Transverse colon (tissue), 4 donors: ENCODE results near the gene GDF7.

Experiments
- CTCF ChIP-seq, 5 experiments: fragments of 200-600 bp in 3 of 5; fragments of 450-650 bp in 2 of 5; sonication (generic) in 3 of 5; IDR thresholded peaks; 1 replicate in 2 of 5; 2 replicates in 3 of 5; pipeline ENCODE4 v1.5.1; 2016 to 2017; ENCODE audit warnings: antibody characterized with exemption in 5 of 5, inconsistent platforms in 3 of 5, mild to moderate bottlenecking in 2 of 5, moderate library complexity in 1 of 5
- POLR2A ChIP-seq: fragments of 450-650 bp; IDR thresholded peaks from one replicate; pipeline ENCODE4 v1.6.1; 2016; ENCODE audit warnings: antibody characterized with exemption, mild to moderate bottlenecking, moderate library complexity
- POLR2AphosphoS5 ChIP-seq, 3 donors: sonication (generic); formaldehyde crosslinking; IDR thresholded peaks; one replicate each; pipeline ENCODE4 v1.6.1; 2016; ENCODE audit warnings: antibody characterized with exemption in 3 of 3

- no peak for TF ChIP-seq CTCF (IDR thresholded peaks at IDR 0.05)
- no peak for TF ChIP-seq POLR2AphosphoS5 (IDR thresholded peaks at IDR 0.05)
- no peak for TF ChIP-seq POLR2A
Measured at GRCh38 chr2:20675701-20676352, 8.9 kb downstream of the GDF7 start.
